SK-N-SH treated with all-trans-retinoic acid at 6 μM for 48 hours (cell line): ENCODE results near the gene CADM1.

Experiments
- ARNTL ChIP-seq: fragments of 450-650 bp; formaldehyde crosslinking; IDR thresholded peaks from 2 replicates; pipeline ENCODE4 v1.5.0; 2020; ENCODE audit warnings: low read depth, mild to moderate bottlenecking, moderate library complexity, borderline replicate concordance
- BACH2 ChIP-seq: fragments of 250-450 bp; sonication (Bioruptor Pico); IDR thresholded peaks from 2 replicates; pipeline ENCODE4 v1.9.0; 2021; ENCODE audit warnings: mild to moderate bottlenecking, borderline replicate concordance
- CSDC2 ChIP-seq: fragments of 250-450 bp; sonication (Bioruptor Pico); IDR thresholded peaks from 2 replicates; pipeline ENCODE4 v1.5.0; 2020; ENCODE audit warnings: mild to moderate bottlenecking, moderate library complexity

DNA sequence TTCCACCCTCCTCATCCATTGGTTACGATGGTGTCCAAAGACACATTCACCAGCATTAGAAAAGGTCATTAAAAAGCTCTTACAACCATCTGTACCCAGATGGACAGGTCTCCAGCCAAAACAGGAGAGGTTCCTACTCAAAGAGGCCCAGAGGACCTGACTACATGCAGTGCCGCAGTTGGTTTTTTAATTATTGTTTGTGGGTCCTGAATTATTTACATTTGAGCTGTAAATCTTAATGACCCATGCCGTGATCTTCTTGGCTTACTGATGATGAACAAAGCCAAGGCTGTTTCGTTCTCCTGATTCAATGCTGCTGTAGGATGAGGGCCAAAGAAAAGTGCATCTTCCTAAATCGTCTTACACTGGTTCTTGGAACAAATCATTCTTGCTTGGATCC is 83.7 kb downstream of the CADM1 start:
- TF ChIP-seq CSDC2 (CRISPR knock-in tag) (no peak), BACH2 (CRISPR knock-in tag) (no peak), ARNTL (CRISPR knock-in tag) (no peak)
